GM13976 (cell line): Measurements from ENCODE around the gene THADA.

Experiments used
- DNase-seq: peaks from one replicate; pipeline ENCODE4 v3.0.0; 2012; ENCODE audit warnings: low spot score
- in situ Hi-C: fragments of 300-500 bp; cut with MboI; formaldehyde crosslinking; loops from one replicate; pipeline ENCODE4 v1.12.0; 2022; ENCODE audit warnings: low sequenced_read_pairs, mixed read lengths, inconsistent platforms; ENCODE audit not compliant: unreplicated experiment
- TF ChIP-seq, protein P1 (sequence below): IDR thresholded peaks from 2 replicates; pipeline ENCODE4 v1.5.1; 2012; ENCODE audit warnings: borderline replicate concordance, mild to moderate bottlenecking; ENCODE audit not compliant: insufficient read depth; ENCODE audit errors: extremely low read depth, missing control alignments, control extremely low read depth

THADA gene

DNA sequence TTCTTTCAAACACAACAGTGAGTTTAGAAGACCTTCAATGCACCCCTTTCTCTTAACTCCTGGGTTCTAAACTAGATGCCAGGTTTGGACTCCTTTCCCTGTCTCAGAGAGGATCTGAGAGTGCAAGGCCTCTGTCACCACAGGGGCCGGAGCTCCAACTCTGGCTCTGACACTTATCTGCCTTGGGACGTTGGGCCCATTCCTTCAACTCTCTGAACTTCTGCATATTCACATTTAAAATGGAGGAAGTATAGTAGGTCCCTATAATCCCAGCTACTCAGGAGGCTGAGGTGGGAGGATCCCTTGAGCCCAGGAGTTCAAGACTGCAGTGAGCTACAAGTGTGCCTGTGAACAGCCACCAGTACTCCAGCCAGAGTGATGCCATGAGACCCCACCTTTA lies 325.4 kb downstream of the THADA start:
- TF ChIP-seq, protein P1, sequence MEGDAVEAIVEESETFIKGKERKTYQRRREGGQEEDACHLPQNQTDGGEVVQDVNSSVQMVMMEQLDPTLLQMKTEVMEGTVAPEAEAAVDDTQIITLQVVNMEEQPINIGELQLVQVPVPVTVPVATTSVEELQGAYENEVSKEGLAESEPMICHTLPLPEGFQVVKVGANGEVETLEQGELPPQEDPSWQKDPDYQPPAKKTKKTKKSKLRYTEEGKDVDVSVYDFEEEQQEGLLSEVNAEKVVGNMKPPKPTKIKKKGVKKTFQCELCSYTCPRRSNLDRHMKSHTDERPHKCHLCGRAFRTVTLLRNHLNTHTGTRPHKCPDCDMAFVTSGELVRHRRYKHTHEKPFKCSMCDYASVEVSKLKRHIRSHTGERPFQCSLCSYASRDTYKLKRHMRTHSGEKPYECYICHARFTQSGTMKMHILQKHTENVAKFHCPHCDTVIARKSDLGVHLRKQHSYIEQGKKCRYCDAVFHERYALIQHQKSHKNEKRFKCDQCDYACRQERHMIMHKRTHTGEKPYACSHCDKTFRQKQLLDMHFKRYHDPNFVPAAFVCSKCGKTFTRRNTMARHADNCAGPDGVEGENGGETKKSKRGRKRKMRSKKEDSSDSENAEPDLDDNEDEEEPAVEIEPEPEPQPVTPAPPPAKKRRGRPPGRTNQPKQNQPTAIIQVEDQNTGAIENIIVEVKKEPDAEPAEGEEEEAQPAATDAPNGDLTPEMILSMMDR: no peak
- in situ Hi-C loops: no loop called here
- no peak for DNase-seq

DNA sequence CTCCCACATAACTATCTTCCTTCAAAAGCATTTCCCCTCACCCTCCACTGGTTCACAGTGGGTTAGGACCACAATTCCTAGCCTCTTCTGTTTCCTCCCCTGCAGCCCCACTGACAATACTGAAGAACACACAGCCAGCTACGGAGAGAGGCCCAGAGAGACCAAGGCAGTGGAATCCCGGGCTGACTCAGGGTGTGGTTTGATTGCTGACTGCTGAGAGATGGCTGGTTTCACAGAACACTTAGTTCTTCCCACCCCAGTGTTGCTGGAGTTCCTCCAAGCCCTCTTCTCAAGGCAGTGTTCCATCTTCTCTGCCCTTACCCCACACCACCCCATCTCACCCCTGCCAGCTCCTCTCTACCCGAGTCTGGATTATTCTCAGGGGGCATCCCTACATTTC lies 326.1 kb downstream of the THADA start:
- DNase-seq: peak; percentile 49
- TF ChIP-seq, protein P1: no peak
- in situ Hi-C loops: no loop called here

DNA sequence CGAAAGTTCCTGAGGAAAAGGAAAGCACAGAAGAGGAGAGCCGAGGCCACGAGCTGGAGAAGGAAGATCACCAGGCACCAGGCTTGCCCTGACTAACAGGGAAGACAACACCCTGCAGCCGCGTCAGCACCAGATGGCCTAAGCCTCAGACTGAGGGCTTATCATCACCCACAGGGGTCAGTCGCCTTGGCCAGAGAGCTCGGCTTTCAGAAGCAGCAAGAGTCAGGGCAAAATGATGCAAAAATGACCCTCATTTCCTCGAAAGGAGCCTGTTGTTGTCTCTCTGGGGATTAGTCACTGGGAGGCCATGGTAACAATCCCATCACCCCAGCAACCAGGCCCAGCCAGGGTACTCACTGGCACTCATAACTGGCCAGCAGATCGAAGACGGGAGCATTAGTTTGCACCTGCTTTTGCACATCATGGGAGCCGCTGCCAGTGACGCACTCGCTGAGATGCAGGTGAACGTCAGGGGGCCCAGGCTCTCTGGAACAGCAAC lies 326.7 kb downstream of the THADA start:
- TF ChIP-seq, protein P1: no peak
- no peak for DNase-seq
- in situ Hi-C loops: no loop called here

DNA sequence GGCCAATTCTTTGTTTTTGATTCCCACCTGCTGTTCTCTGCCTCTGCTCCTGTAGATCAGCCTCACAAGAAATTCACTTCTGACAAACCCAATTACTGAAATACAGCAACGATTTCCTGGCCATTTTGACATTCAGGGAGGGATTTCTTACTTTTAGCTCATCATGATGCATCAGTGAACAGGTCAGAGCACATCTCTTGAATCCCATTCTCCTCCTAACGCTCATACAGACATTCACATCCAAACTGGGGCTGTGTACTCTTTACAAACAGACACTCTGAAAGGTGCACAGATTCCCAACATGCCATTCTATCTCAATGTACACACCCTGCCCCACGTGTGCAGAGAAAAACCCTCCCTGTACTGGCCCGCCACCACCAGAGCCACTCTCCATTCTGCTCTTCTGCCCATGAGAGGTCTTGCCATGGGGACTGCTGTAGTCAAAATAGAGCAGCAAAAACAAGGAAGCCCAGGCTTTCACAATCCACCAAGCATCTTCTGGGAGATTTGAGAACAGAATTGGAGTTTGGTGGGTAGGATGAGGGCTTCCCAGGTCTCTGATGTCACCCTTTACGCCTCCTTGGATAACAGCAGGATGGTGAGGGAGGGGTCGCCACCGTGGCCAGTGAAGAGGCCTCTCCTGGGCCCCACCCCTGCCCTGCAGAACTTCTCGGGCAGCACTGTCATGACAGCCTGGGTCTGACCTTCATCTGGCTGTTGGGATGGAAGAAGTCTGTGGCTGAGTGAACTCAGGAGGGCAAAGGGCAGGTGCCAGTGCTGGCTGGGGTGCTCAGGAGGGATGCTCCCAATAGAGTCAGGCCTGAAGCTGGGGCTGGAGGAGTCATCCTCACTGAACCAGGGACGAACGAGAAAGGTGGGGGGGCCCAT lies 327.5 kb downstream of the THADA start:
- DNase-seq: no peak
- TF ChIP-seq, protein P1: no peak
- in situ Hi-C loops: no loop called here

DNA sequence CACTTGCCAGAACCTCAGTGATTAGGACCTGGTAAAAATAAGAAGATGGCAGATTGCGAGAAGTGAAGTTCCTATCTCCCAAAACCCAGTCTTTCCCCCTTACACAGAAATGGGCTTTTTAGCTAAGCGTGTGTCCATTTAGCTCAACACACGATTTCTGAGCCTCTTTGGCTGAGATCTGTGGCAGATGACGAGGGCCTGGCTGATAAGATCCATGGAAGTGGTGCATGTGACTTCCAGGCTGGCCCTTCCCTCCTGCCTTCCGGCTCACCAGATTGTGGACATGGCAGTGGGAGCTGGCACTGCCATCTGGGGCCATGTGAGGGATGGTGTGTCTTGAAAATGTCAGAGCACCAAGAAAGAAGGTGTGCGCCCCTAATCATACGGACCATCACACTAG lies 328.5 kb downstream of the THADA start:
- TF ChIP-seq, protein P1: no peak
- DNase-seq: no peak
- in situ Hi-C loops: no loop called here

DNA sequence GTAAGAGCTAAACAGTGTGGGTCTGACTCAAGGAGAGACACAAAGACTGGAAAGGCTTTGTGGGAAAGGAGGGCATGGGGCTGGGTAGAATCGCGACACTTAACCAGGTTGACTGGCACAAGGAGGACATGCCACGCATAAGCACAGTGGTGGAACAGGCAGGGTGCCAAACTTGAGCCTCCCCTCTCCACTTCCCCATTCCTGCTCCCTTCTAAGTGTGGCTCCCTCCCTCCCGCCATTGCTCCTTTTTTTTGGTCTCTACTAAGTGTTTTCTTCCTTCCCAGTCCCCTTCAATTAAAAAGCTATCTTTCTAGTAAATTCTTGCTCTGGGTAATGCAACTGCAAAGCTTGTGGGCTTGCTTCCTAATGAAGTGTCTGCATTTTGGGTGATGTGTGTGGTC lies 329.1 kb downstream of the THADA start:
- in situ Hi-C loops: no loop called here
- TF ChIP-seq, protein P1: no peak
- DNase-seq: no peak
